Measurements from ENCODE around the gene DNAJB12. TPM values are rescaled to one million over a fixed set of nuclear protein-coding genes. Genes with fewer than 3 reads are reported as not detected.

The DNAJB12 gene
- total RNA-seq, 1 experiment from 2014 or later, result 25.8 TPM

- H4K20me1 ChIP-seq (ENCODE audit: insufficient read depth), result no peaks in the 10 kb centered on the region
- CTCF ChIA-PET, result interaction anchor here (0.8 to 1.2 kb wide), 2 partner anchors 11 to 12 kb away, joined by 3 to 4 read pairs; no protein-coding TSS in a partner anchor
- RAD21 ChIA-PET (ENCODE audit: low non-redundant PET in 1 of 2, low total read pairs in 2 of 2, uncharacterized antibody in 2 of 2, unreplicated experiment in 2 of 2), result no interaction called here
- DNase-seq (ENCODE audit: low read depth, low spot score) (no peak), ATAC-seq (no peak)
- TF ChIP-seq, protein P1, sequence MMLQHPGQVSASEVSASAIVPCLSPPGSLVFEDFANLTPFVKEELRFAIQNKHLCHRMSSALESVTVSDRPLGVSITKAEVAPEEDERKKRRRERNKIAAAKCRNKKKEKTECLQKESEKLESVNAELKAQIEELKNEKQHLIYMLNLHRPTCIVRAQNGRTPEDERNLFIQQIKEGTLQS (IDR thresholded peaks at IDR 0.05), result no peak
- TF ChIP-seq, protein P2, sequence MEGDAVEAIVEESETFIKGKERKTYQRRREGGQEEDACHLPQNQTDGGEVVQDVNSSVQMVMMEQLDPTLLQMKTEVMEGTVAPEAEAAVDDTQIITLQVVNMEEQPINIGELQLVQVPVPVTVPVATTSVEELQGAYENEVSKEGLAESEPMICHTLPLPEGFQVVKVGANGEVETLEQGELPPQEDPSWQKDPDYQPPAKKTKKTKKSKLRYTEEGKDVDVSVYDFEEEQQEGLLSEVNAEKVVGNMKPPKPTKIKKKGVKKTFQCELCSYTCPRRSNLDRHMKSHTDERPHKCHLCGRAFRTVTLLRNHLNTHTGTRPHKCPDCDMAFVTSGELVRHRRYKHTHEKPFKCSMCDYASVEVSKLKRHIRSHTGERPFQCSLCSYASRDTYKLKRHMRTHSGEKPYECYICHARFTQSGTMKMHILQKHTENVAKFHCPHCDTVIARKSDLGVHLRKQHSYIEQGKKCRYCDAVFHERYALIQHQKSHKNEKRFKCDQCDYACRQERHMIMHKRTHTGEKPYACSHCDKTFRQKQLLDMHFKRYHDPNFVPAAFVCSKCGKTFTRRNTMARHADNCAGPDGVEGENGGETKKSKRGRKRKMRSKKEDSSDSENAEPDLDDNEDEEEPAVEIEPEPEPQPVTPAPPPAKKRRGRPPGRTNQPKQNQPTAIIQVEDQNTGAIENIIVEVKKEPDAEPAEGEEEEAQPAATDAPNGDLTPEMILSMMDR (IDR thresholded peaks at IDR 0.05 in 2 of 3, conservative IDR thresholded peaks at IDR 0.05 in 1 of 3; ENCODE audit: borderline replicate concordance in 1 of 3, insufficient read depth in 1 of 3, low read depth in 2 of 3, low read length in 2 of 3), result no peak
- no peak for TF ChIP-seq CBX3 (IDR thresholded peaks at IDR 0.05; ENCODE audit: low read depth)
- TF ChIP-seq YY1 (IDR thresholded peaks at IDR 0.05; ENCODE audit: extremely low read depth, insufficient replicate concordance, low read depth, low read length), result no peak
- POLR2A ChIA-PET, result no interaction called here
- no peak overlapping the region for H3K4me3 ChIP-seq (replicated peaks in 1 of 2; ENCODE audit: low read depth in 1 of 2, low read length in 2 of 2)
- intact Hi-C loops (cut with micrococcal nuclease), result no loop called here
- H3K4me1 ChIP-seq (ENCODE audit: control insufficient read depth in 1 of 2, insufficient read depth in 2 of 2, low read length in 2 of 2), result peaks cover 8 to 9% of the 10 kb centered on the region in 2 experiments
- H3K27me3 ChIP-seq (ENCODE audit: insufficient read depth, low read length), result no peaks in the 10 kb centered on the region
- H3K27ac ChIP-seq (ENCODE audit: low read depth, low read length), result no peak overlapping the region
- BruUV-seq (replicated peaks), result no TSS peak
- H3K79me2 ChIP-seq (ENCODE audit: insufficient read depth, low read length), result peaks cover 46% of the 10 kb centered on the region
- peaks cover 0 to 5% of the 10 kb centered on the region in 2 experiments; a peak in 1 of 4 replicates for H3K36me3 ChIP-seq (ENCODE audit: control insufficient read depth in 1 of 2, insufficient read depth in 2 of 2, low read length in 2 of 2)
- H3K9me2 ChIP-seq (ENCODE audit: insufficient read depth), result no peaks in the 10 kb centered on the region
- no peak overlapping the region for H3K4me2 ChIP-seq (ENCODE audit: low read length)
- H3K9me3 ChIP-seq (ENCODE audit: control insufficient read depth in 1 of 2, insufficient read depth in 1 of 2, low read depth in 1 of 2, low read length in 2 of 2), result no peaks in the 10 kb centered on the region
- H2AFZ ChIP-seq (ENCODE audit: low read depth, low read length, poor library complexity, severe bottlenecking), result no peak overlapping the region
- no peak overlapping the region for H3K9ac ChIP-seq (ENCODE audit: low read length)
Measured at GRCh38 chr10:72349438-72349837, 5.3 kb downstream of the DNAJB12 start.

DNA sequence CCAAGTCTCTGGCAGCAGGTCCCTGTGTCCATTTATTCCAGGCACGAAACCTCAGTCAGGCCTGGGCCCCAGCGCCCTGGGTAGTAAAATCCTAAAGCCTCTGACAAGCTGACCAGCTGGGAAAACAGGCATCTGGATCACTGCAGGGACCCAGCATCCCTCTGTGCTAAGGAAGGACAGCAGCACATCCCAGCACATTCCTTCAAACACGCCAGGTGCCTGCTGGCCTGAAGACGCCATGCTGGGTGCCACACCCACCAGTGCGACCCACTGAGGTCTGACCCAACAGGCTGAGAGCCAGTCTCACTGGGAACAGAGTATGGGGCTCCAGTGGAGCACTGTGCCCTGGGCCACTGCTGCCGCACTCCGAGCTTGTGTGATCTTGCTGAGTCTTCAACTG lies 6.4 kb downstream of the DNAJB12 start:
- H3K27ac ChIP-seq (ENCODE audit: low read depth, low read length), result no peak overlapping the region
- no peaks in the 10 kb centered on the region for H4K20me1 ChIP-seq (ENCODE audit: insufficient read depth)
- ATAC-seq (no peak), DNase-seq (ENCODE audit: low read depth, low spot score) (no peak)
- H2AFZ ChIP-seq (ENCODE audit: low read depth, low read length, poor library complexity, severe bottlenecking), result no peak overlapping the region
- H3K36me3 ChIP-seq (ENCODE audit: control insufficient read depth in 1 of 2, insufficient read depth in 2 of 2, low read length in 2 of 2), result peaks cover 0 to 5% of the 10 kb centered on the region in 2 experiments; a peak in 1 of 4 replicates
- no peak overlapping the region for H3K4me3 ChIP-seq (replicated peaks in 1 of 2; ENCODE audit: low read depth in 1 of 2, low read length in 2 of 2)
- peaks cover 5 to 6% of the 10 kb centered on the region in 2 experiments for H3K4me1 ChIP-seq (ENCODE audit: control insufficient read depth in 1 of 2, insufficient read depth in 2 of 2, low read length in 2 of 2)
- ChIA-PET RAD21 (ENCODE audit: low non-redundant PET in 1 of 2, low total read pairs in 2 of 2, uncharacterized antibody in 2 of 2, unreplicated experiment in 2 of 2) (no interaction called here), POLR2A (interaction anchor here (0.8 kb wide), 1 partner anchor 29 kb away, joined by 5 read pairs; no protein-coding TSS in a partner anchor), CTCF (no interaction called here)
- H3K9me3 ChIP-seq (ENCODE audit: control insufficient read depth in 1 of 2, insufficient read depth in 1 of 2, low read depth in 1 of 2, low read length in 2 of 2), result no peaks in the 10 kb centered on the region
- no peaks in the 10 kb centered on the region for H3K9me2 ChIP-seq (ENCODE audit: insufficient read depth)
- H3K9ac ChIP-seq (ENCODE audit: low read length), result no peak overlapping the region
- no peaks in the 10 kb centered on the region for H3K27me3 ChIP-seq (ENCODE audit: insufficient read depth, low read length)
- BruUV-seq (replicated peaks), result no TSS peak
- H3K79me2 ChIP-seq (ENCODE audit: insufficient read depth, low read length), result peaks cover 35% of the 10 kb centered on the region
- intact Hi-C loops (cut with micrococcal nuclease), result no loop called here
- no peak overlapping the region for H3K4me2 ChIP-seq (ENCODE audit: low read length)
- TF ChIP-seq REST (IDR thresholded peaks at IDR 0.05; ENCODE audit: low read depth), result no peak
- no peak for TF ChIP-seq ZNF274 (IDR thresholded peaks at IDR 0.05; ENCODE audit: low read depth, low read length)
- TF ChIP-seq, protein P3, sequence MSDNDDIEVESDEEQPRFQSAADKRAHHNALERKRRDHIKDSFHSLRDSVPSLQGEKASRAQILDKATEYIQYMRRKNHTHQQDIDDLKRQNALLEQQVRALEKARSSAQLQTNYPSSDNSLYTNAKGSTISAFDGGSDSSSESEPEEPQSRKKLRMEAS (IDR thresholded peaks at IDR 0.05), result no peak
- TF ChIP-seq POLR2AphosphoS5 (IDR thresholded peaks at IDR 0.05; ENCODE audit: low read depth, low read length), result no peak
- no peak for TF ChIP-seq JUND (IDR thresholded peaks at IDR 0.05)
- no peak for TF ChIP-seq EZH2 (IDR thresholded peaks at IDR 0.05)
- TF ChIP-seq YY1 (IDR thresholded peaks at IDR 0.05; ENCODE audit: extremely low read depth, insufficient replicate concordance, low read depth, low read length), result no peak

Measured in HCT116 (cell line).